Stomach (tissue), 4 donors: ENCODE measurements around the gene KLHL29.

Source experiments
- CTCF ChIP-seq, 7 experiments: fragments of 450-650 bp in 4 of 7; fragments of 200-600 bp in 3 of 7; sonication (generic) in 3 of 7; IDR thresholded peaks; one replicate each; pipeline ENCODE4 v1.5.1; 2016 to 2019; ENCODE audit warnings: antibody characterized with exemption in 7 of 7, control low read depth in 2 of 7, mild to moderate bottlenecking in 1 of 7
- EP300 ChIP-seq: sonication (generic); formaldehyde crosslinking; IDR thresholded peaks from one replicate; pipeline ENCODE4 v1.6.1; 2017; ENCODE audit warnings: antibody characterized with exemption

- TF ChIP-seq CTCF (IDR thresholded peaks at IDR 0.05) (no peak), EP300 (no peak)
Observed at GRCh38 chr2:23422089-23423061, 37.4 kb downstream of the KLHL29 start.
